Heart left ventricle (tissue), 16 donors: Measurements from ENCODE around the gene DLGAP1. TPM values are rescaled to one million over a fixed set of nuclear protein-coding genes. Genes with fewer than 3 reads are reported as not detected.

Source experiments
- ATAC-seq, 4 donors: fragments of 200-7000 bp; cut with Tn5 transposase; one replicate each; pipeline ENCODE4 v1.9.1; 2020 to 2022; ENCODE audit warnings: moderate library complexity in 4 of 4, mild to moderate bottlenecking in 3 of 4, moderate number of reproducible peaks in 1 of 4
- DNase-seq, 5 donors: peaks; one replicate each; pipeline ENCODE4 v3.0.0-alpha.2; 2020
- H3K27ac ChIP-seq, 12 donors: fragments of 200-600 bp; sonication (generic) in 4 of 12; one replicate each; pipeline versions ENCODE4 v1.5.0 to v1.8.0; 2016 to 2022; ENCODE audit warnings: mild to moderate bottlenecking in 2 of 12
- H3K27me3 ChIP-seq, 9 donors: fragments of 200-600 bp; sonication (generic) in 2 of 9; one replicate each; pipeline versions ENCODE4 v1.5.1 to v1.8.0; 2016 to 2022; ENCODE audit warnings: mild to moderate bottlenecking in 3 of 9
- H3K36me3 ChIP-seq, 9 donors: fragments of 200-600 bp; sonication (generic) in 2 of 9; one replicate each; pipeline versions ENCODE4 v1.5.0 to v1.8.0; 2018 to 2022; ENCODE audit warnings: mild to moderate bottlenecking in 2 of 9
- H3K4me1 ChIP-seq, 12 donors: fragments of 200-600 bp; sonication (generic) in 4 of 12; one replicate each; pipeline versions ENCODE4 v1.5.0 to v1.8.0; 2016 to 2022; ENCODE audit warnings: mild to moderate bottlenecking in 3 of 12
- H3K4me3 ChIP-seq, 12 donors: fragments of 200-600 bp; sonication (generic) in 4 of 12; one replicate each; pipeline versions ENCODE4 v1.5.0 to v1.8.0; 2017 to 2022; ENCODE audit warnings: mild to moderate bottlenecking in 9 of 12, moderate library complexity in 4 of 12
- H3K9me3 ChIP-seq, 12 donors: fragments of 200-600 bp; sonication (generic) in 4 of 12; one replicate each; pipeline versions ENCODE4 v1.5.0 to v1.8.0; 2016 to 2022; ENCODE audit warnings: mild to moderate bottlenecking in 1 of 12
- POLR2A ChIP-seq, 2 donors: fragments of 450-650 bp; IDR thresholded peaks; one replicate each; pipeline ENCODE4 v1.6.1; 2017; ENCODE audit warnings: antibody characterized with exemption in 2 of 2, mild to moderate bottlenecking in 2 of 2, moderate library complexity in 2 of 2
- WGBS, 4 donors: extraction: QIAGEN DNeasy Blood & Tissue Kit in 2 of 4; methylation state at CpG; one replicate each; pipeline versions ENCODE4 v1.1.5 to v1.1.7; 2013 to 2018; 5-methylcytosine and 5-hydroxymethylcytosine counted together
- intact Hi-C, 10 donors: fragments of 100-400 bp; cut with DNase I; formaldehyde crosslinking; loops; one replicate each; pipeline versions ENCODE4 v1.11.1 to v1.14.2; 2022
- polyA plus RNA-seq, 2 donors: library from polyadenylated mRNA; stranded (reverse); fragments of 200-250 nt; gene quantifications; one replicate each; pipeline ENCODE4 v1.2.3, GENCODE V29; 2013
- total RNA-seq, 9 donors: library from RNA; depleted of rRNA in 2 of 9; stranded (reverse); fragments of >200 nt in 2 of 9; fragmentation: NEBNext Ultra II Directional in 3 of 9; extraction: Animal tissue kit (Norgen Biotek cat#: 25700) in 3 of 9; gene quantifications; one replicate each; pipeline versions ENCODE4 v1.1.0 to v1.2.4, GENCODE V29; 2016 to 2023
- TF ChIP-seq, protein P1 (sequence below), 12 donors: fragments of 200-600 bp; sonication (generic) in 4 of 12; IDR thresholded peaks; one replicate each; pipeline versions ENCODE4 v1.5.0 to v1.8.0; 2018 to 2022; ENCODE audit warnings: antibody characterized with exemption in 12 of 12, mild to moderate bottlenecking in 5 of 12
- donor health status: ischemic (EF 13 %, LVEDD 7.1; RV severe dilation, severe dysfunction).
- donor health status: healthy with polysubstance abuse.
- donor health status: DM: no; HTN: yes; CAD: no.
- donor health status: DM: no; HTN: no; CAD: no.
- donor health status: ischemic (EF 25% LVEDD 6.9; RV normal size, moderate dysfunction).
- donor health status: ischemic (EF 25% LVEDD 5.7; RV mildly dilated, moderate dysfunction).
- donor health status: healthy.
- donor health status: DM: yes; HTN: yes; CAD: no.
- donor health status: ischemic (EF 35%, LVEDD 5.7; RV mildly dilated, moderate dysfunction).
- donor health status: nonischemic (EF 11% LVEDD 7.7; RV severe dilation, severe dysfunction).
- donor health status: DM: yes; HTN: yes; CAD: no.
- donor health status: PGD.
- donor health status: ischemic (EF 29% LVEDD 5.4; RV normal size, mild dysfunction).
- donor health status: nonischemic (EF 23%, LVEDD 6.1; RV moderate dilation, normal function).

DLGAP1 gene
- total and polyA plus RNA-seq, 11 donors = 0.10 to 5.5 (median 0.40) TPM; not detected in 1

DNA sequence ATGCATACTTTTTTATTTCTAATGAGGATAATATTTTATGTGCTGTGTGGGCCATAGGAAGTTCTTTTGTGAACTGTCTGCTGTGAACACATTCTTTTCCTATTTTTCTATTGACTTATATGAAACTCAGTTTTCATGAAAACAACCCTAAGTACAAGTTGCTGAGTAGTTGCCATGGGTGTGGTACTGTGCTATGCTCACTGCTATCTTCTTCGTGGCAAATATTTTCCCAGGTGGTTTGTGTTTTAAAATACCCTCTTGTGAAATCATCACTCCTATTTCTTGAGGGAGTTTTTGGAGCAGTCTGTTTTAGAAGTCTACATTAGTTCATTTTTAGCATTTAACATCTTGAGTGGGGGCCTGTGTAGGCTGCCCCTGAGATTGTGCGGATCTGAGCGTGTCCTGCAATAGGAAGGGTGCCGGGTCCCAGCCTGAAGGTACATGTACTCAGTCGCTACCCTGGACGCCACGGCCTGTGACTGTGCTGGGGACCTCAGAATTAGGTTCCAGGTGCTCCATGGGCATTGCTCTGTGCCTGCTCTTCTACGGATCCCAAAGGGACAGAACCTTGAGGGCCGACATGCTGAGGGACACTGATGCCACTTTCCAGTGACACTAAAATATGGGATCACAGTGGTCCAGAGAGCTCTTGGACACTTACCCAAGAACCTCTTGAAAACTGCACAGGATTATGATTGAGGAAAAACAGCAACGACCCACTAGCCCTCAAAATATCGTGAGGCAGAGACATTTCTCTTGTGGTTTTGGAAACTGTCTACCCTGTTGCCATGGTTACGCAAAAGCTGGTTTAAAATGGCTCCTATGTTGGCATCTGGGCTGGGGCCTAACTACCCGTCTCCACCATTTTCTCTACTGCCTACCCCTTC, 524.7 kb downstream of the DLGAP1 start:
- DNase-seq = no peak
- 90 to 91% (median 90%) methylated on average over 13 of the region's 13 CpGs for WGBS, 4 donors
- intact Hi-C loops = no loop called here
- H3K4me1 ChIP-seq = peaks cover 0 to 4% (median 0%) of the 10 kb centered on the region in 12 donors
- no peaks in the 10 kb centered on the region for H3K27me3 ChIP-seq
- TF ChIP-seq, protein P1, sequence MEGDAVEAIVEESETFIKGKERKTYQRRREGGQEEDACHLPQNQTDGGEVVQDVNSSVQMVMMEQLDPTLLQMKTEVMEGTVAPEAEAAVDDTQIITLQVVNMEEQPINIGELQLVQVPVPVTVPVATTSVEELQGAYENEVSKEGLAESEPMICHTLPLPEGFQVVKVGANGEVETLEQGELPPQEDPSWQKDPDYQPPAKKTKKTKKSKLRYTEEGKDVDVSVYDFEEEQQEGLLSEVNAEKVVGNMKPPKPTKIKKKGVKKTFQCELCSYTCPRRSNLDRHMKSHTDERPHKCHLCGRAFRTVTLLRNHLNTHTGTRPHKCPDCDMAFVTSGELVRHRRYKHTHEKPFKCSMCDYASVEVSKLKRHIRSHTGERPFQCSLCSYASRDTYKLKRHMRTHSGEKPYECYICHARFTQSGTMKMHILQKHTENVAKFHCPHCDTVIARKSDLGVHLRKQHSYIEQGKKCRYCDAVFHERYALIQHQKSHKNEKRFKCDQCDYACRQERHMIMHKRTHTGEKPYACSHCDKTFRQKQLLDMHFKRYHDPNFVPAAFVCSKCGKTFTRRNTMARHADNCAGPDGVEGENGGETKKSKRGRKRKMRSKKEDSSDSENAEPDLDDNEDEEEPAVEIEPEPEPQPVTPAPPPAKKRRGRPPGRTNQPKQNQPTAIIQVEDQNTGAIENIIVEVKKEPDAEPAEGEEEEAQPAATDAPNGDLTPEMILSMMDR (IDR thresholded peaks at IDR 0.05) = no peak
- no peak for TF ChIP-seq POLR2A (IDR thresholded peaks at IDR 0.05)
- no peaks in the 10 kb centered on the region for H3K9me3 ChIP-seq
- H3K27ac ChIP-seq = no peak overlapping the region
- H3K4me3 ChIP-seq = no peak overlapping the region
- H3K36me3 ChIP-seq = no peaks in the 10 kb centered on the region
- ATAC-seq = no peak

DNA sequence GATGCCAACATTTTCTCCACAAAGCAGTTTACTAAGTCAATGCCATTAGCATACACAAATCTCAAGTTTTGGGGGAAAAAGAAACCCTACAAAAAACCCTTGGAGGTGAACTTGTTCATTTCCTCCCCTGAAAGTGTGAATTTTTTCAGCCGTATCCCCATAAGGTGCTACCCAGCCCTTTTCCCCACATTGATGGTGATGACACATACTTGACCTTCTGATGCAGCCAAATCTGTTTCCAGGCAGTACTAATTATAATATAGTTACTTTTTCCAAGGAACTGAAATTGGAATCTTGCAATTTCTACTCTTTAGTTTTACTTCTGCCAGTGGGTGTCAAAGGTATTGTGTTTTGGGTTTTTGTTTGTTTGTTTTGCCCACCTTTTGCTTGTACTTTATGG, 530.7 kb downstream of the DLGAP1 start:
- DNase-seq (no peak), ATAC-seq (no peak)
- WGBS, 4 donors = 7 to 36% (median 24%) methylated on average over 1 of the region's 1 CpG
- no peak overlapping the region for H3K4me3 ChIP-seq
- no peaks in the 10 kb centered on the region for H3K9me3 ChIP-seq
- TF ChIP-seq, protein P1 (IDR thresholded peaks at IDR 0.05) = no peak
- no peak for TF ChIP-seq POLR2A (IDR thresholded peaks at IDR 0.05)
- intact Hi-C loops = loop anchor here in 2 of 10 donors (5.0 kb wide), 2 partner anchors 43 to 52 kb away; no protein-coding TSS in a partner anchor
- no peaks in the 10 kb centered on the region for H3K36me3 ChIP-seq
- H3K4me1 ChIP-seq = peaks cover 0 to 25% (median 6%) of the 10 kb centered on the region in 12 donors
- H3K27me3 ChIP-seq = no peaks in the 10 kb centered on the region
- no peak overlapping the region for H3K27ac ChIP-seq

DNA sequence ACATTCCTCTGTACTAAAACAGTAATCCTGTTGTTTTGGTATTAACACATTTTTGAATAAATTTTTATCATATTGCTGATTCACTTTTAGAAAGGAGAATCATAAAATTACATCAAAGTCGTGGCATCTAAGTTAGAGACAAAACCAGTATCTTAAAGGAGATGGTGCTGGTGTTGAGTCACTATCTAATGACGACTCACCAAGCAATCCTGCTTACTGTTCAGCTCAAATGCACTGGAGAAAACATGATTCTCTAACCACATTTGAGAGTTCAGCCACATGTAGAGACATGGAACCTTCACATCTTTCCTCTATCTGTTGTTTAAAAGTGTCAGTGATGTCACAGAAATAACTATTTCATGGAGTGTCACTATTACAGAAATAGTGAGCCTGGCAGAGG, 531.4 kb downstream of the DLGAP1 start:
- Histone ChIP-seq H3K27ac (no peak overlapping the region), H3K4me3 (no peak overlapping the region), H3K36me3 (no peaks in the 10 kb centered on the region), H3K27me3 (no peaks in the 10 kb centered on the region), H3K9me3 (no peaks in the 10 kb centered on the region), H3K4me1 (peaks cover 0 to 28% (median 6%) of the 10 kb centered on the region in 12 donors)
- TF ChIP-seq, protein P1 (IDR thresholded peaks at IDR 0.05) = no peak
- no peak for TF ChIP-seq POLR2A (IDR thresholded peaks at IDR 0.05)
- WGBS, 4 donors = 68 to 76% (median 74%) methylated on average over 2 of the region's 2 CpGs
- no peak for ATAC-seq
- intact Hi-C loops = loop anchor here in 2 of 10 donors (5.0 kb wide), 2 partner anchors 44 to 51 kb away; no protein-coding TSS in a partner anchor
- no peak for DNase-seq

DNA sequence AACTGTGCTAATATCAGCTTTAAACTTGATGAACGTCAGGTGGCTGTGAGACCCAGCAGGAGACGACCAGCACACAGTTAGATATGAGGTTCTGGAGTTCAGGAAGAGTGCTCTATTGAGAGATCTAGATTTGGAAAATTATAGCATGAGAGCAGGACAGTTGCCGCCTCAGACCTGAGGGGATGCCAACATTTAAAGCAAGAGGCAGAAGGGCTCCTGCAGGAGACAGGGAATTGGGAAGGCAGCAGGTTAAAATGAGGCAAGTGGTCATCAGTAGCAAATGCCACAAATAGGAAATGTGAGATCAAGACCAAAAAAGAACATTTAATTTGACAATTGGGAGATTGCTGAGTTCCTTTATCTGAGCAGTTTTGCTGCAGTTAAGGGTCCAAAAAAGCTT, 533.3 kb downstream of the DLGAP1 start:
- no peaks in the 10 kb centered on the region for H3K36me3 ChIP-seq
- peaks cover 0 to 28% (median 6%) of the 10 kb centered on the region in 12 donors for H3K4me1 ChIP-seq
- DNase-seq (no peak), ATAC-seq (no peak)
- H3K27me3 ChIP-seq = no peaks in the 10 kb centered on the region
- intact Hi-C loops = loop anchor here in 2 of 10 donors (5.0 kb wide), 2 partner anchors 45 to 50 kb away; no protein-coding TSS in a partner anchor
- 49 to 76% (median 63%) methylated on average over 3 of the region's 3 CpGs for WGBS, 4 donors
- no peak for TF ChIP-seq POLR2A (IDR thresholded peaks at IDR 0.05)
- TF ChIP-seq, protein P1 (IDR thresholded peaks at IDR 0.05) = no peak
- H3K4me3 ChIP-seq = no peak overlapping the region
- no peaks in the 10 kb centered on the region for H3K9me3 ChIP-seq
- no peak overlapping the region for H3K27ac ChIP-seq
